K562 (cell line): ENCODE measurements around the gene GBX1. TPM values are rescaled to one million over a fixed set of nuclear protein-coding genes. Genes with fewer than 3 reads are reported as not detected.
A peak's percentile ranks its signal among the peaks of the same experiment; 100 is the strongest.

Experiments
- ATAC-seq: fragments of 200-7000 bp; cut with Tn5 transposase; 3 replicates; pipeline ENCODE4 v1.9.1; 2020; ENCODE audit warnings: moderate library complexity
- BruUV-seq: library from RNA; stranded (reverse); fragments of 400-500 nt; replicated peaks from 2 replicates; lab custom pipeline; 2021; lab: Mats Ljungman, UMichigan
- CTCF ChIA-PET: fragments of 300-600 bp; formaldehyde crosslinking; extraction: SDS; loops from one replicate; lab custom pipeline; 2021; ENCODE audit warnings: low intra/inter-chr PET ratio; lab: Yijun Ruan, JAX
- POLR2A ChIA-PET: fragments of 300-600, 350-650 bp; sonication (Branson Sonifier 250); formaldehyde crosslinking; extraction: SDS; loops from one replicate; lab custom pipeline; 2021; ENCODE audit warnings: antibody characterized with exemption, inconsistent platforms; lab: Yijun Ruan, JAX
- DNase-seq, 4 experiments: peaks; one replicate each; pipeline versions ENCODE4 v3.0.0 to v3.0.0-alpha.2; 2011 to 2018; ENCODE audit warnings: low spot score in 3 of 4, mixed read lengths in 3 of 4; ENCODE audit errors: extremely low read depth in 1 of 4
- FAIRE-seq: peaks from 2 replicates; lab custom pipeline; 2011; peaks lifted over from hg19 to GRCh38; lab: Jason Lieb, UNC
- H2AFZ ChIP-seq: 2 replicates; pipeline ENCODE4 v1.6.0; 2011; ENCODE audit warnings: low read depth, low read length, control low read depth, inconsistent platforms
- H3K27ac ChIP-seq: fragments of 200-600 bp; 3 replicates; pipeline ENCODE4 v1.8.0; 2011; ENCODE audit warnings: low read depth, mild to moderate bottlenecking, control low read depth, inconsistent platforms, low read length, moderate library complexity, mixed read lengths; ENCODE audit errors: extremely low read depth
- H3K27me3 ChIP-seq, 2 experiments: fragments of 300-600 bp in 1 of 2; 2 replicates in 1 of 2; 3 replicates in 1 of 2; pipeline versions ENCODE4 v1.6.0 to v1.8.0; 2011; ENCODE audit warnings: inconsistent platforms in 2 of 2, low read length in 2 of 2, mild to moderate bottlenecking in 1 of 2, mixed read lengths in 1 of 2, moderate library complexity in 1 of 2; ENCODE audit not compliant: control insufficient read depth in 2 of 2, insufficient read depth in 2 of 2
- H3K36me3 ChIP-seq: fragments of 300-600 bp; 3 replicates; pipeline ENCODE4 v1.8.0; 2011; ENCODE audit warnings: mild to moderate bottlenecking, low read length, inconsistent platforms; ENCODE audit not compliant: control insufficient read depth, insufficient read depth
- H3K4me1 ChIP-seq, 2 experiments: fragments of 200-600 bp in 1 of 2; replicated peaks in 1 of 2; 2 replicates in 1 of 2; 3 replicates in 1 of 2; pipeline versions ENCODE4 v1.5.1 to v1.8.0; 2011; ENCODE audit warnings: inconsistent platforms in 2 of 2, low read length in 2 of 2, mild to moderate bottlenecking in 1 of 2, mixed read lengths in 1 of 2, moderate library complexity in 1 of 2; ENCODE audit not compliant: control insufficient read depth in 2 of 2, insufficient read depth in 2 of 2
- H3K4me2 ChIP-seq: 2 replicates; pipeline ENCODE4 v1.6.1; 2011; ENCODE audit warnings: low read length, control low read depth, inconsistent platforms, mixed read lengths; ENCODE audit not compliant: insufficient read depth
- H3K4me3 ChIP-seq: fragments of 200-600 bp; sonication (generic), shearing (Covaris generic); 2 replicates; pipeline ENCODE4 v1.5.1; 2016; ENCODE audit warnings: control low read depth, inconsistent platforms
- H3K79me2 ChIP-seq: fragments of 200-600 bp; 3 replicates; pipeline ENCODE4 v1.8.0; 2011; ENCODE audit warnings: low read length, inconsistent platforms; ENCODE audit not compliant: control insufficient read depth, insufficient read depth
- H3K9ac ChIP-seq, 2 experiments: 2 replicates each; pipeline versions ENCODE4 v1.6.0 to v1.6.1; 2011; ENCODE audit warnings: low read depth in 2 of 2, low read length in 2 of 2, control low read depth in 1 of 2, inconsistent platforms in 1 of 2, mild to moderate bottlenecking in 1 of 2, mixed read lengths in 1 of 2; ENCODE audit not compliant: insufficient read depth in 1 of 2
- H3K9me1 ChIP-seq: one replicate; pipeline ENCODE4 v1.6.0; 2011; ENCODE audit warnings: inconsistent platforms, mild to moderate bottlenecking, low read length, moderate library complexity; ENCODE audit not compliant: control insufficient read depth, insufficient read depth
- H3K9me3 ChIP-seq: replicated peaks from 2 replicates; pipeline ENCODE4 v1.5.1; 2011; ENCODE audit warnings: low read depth, low read length, inconsistent platforms; ENCODE audit not compliant: control insufficient read depth, insufficient read depth
- H4K20me1 ChIP-seq: replicated peaks from 2 replicates; pipeline ENCODE4 v1.6.1; 2011; ENCODE audit warnings: low read length, inconsistent platforms, mixed read lengths; ENCODE audit not compliant: control insufficient read depth, insufficient read depth
- BACH1 ChIP-seq: fragments of 200-800 bp; sonication (Bioruptor generic); IDR thresholded peaks from 2 replicates; pipeline ENCODE4 v1.6.1; 2016; ENCODE audit warnings: missing genetic modification characterization, missing compliant biosample characterization
- CBX3 ChIP-seq, 2 experiments: IDR thresholded peaks; 1 replicate in 1 of 2; 2 replicates in 1 of 2; pipeline ENCODE4 v1.6.1; 2012; ENCODE audit warnings: inconsistent platforms in 2 of 2, low read length in 2 of 2, borderline replicate concordance in 1 of 2, control low read depth in 1 of 2
- CXXC5 ChIP-seq: fragments of 250-450 bp; sonication (Bioruptor Pico); IDR thresholded peaks from 2 replicates; pipeline ENCODE4 v1.8.0; 2022; ENCODE audit warnings: inconsistent platforms, mild to moderate bottlenecking, moderate library complexity
- DEAF1 ChIP-seq: fragments of 450-650 bp; formaldehyde crosslinking; IDR thresholded peaks from 2 replicates; pipeline ENCODE4 v1.4.0; 2020; ENCODE audit warnings: mild to moderate bottlenecking, moderate library complexity
- EWSR1 ChIP-seq: fragments of 450-650 bp; IDR thresholded peaks from 2 replicates; pipeline ENCODE4 v1.6.1; 2018; ENCODE audit warnings: borderline replicate concordance, mild to moderate bottlenecking, low read depth, moderate library complexity; ENCODE audit not compliant: partially characterized antibody
- GTF2A2 ChIP-seq: IDR thresholded peaks from 2 replicates; pipeline ENCODE4 v1.6.1; 2016; ENCODE audit warnings: mild to moderate bottlenecking, missing genetic modification characterization, missing compliant biosample characterization
- POU5F1 ChIP-seq: fragments of 150-350 bp; IDR thresholded peaks from 2 replicates; pipeline ENCODE4 v1.6.1; 2014; ENCODE audit warnings: borderline replicate concordance, low read length, low read depth, mild to moderate bottlenecking; ENCODE audit not compliant: partially characterized antibody
- SPI1 ChIP-seq: IDR thresholded peaks from 2 replicates; pipeline ENCODE4 v1.6.1; 2011; ENCODE audit warnings: low read depth, low read length, control low read depth, borderline replicate concordance
- SRSF9 ChIP-seq: fragments of 200-400 bp; formaldehyde crosslinking; IDR thresholded peaks from 2 replicates; pipeline ENCODE4 v1.6.1; 2017; ENCODE audit warnings: low read depth, low read length, borderline replicate concordance
- WGBS: fragments of 100-300 bp; shearing (Covaris generic); methylation state at CpG from one replicate; pipeline ENCODE4 v1.1.6; 2016; ENCODE audit warnings: low coverage, mixed read lengths; ENCODE audit not compliant: insufficient coverage; ENCODE audit errors: missing lambda C conversion rate; 5-methylcytosine and 5-hydroxymethylcytosine counted together
- in situ Hi-C: fragments of 300-500 bp; cut with MboI; formaldehyde crosslinking; loops from 4 replicates; pipeline ENCODE4 v1.15.0; 2018; ENCODE audit warnings: inconsistent platforms, mixed read lengths
- intact Hi-C: fragments of 100-400 bp; cut with micrococcal nuclease; formaldehyde crosslinking; loops from 2 replicates; pipeline ENCODE4 v1.14.2; 2022
- polyA plus RNA-seq, 8 experiments: library from polyadenylated mRNA; depleted of rRNA in 4 of 8; stranded (reverse) in 5 of 8; unstranded in 3 of 8; fragments of >200 nt; fragmentation: Nextera tagmentation in 2 of 8; fragmentation: Illumina TruSeq in 1 of 8; extraction: Ambion mirVana in 2 of 8; extraction: Trizol in 1 of 8; gene quantifications; 2 replicates each; pipeline versions ENCODE4 v1.2.1 to v1.2.3, GENCODE V29; 2011 to 2014; ENCODE audit warnings: inconsistent platforms in 1 of 8, missing spikeins in 1 of 8
- total RNA-seq, 7 experiments: library from RNA; depleted of rRNA in 6 of 7; stranded (reverse); fragments of >200 nt in 6 of 7; fragmentation: Illumina TruSeq in 2 of 7; extraction: Trizol in 2 of 7; gene quantifications; 2 replicates each; pipeline versions ENCODE4 v1.2.1 to v1.2.3, GENCODE V29; 2011 to 2021; ENCODE audit warnings: low replicate concordance in 1 of 7
- TF ChIP-seq, protein P1 (sequence below): fragments of 450-650 bp; IDR thresholded peaks from 2 replicates; pipeline ENCODE4 v1.6.1; 2016
- TF ChIP-seq, protein P2 (sequence below): fragments of 450-650 bp; conservative IDR thresholded peaks from 2 replicates; pipeline ENCODE4 v1.6.1; 2016; ENCODE audit warnings: missing genetic modification characterization, low read depth, mild to moderate bottlenecking, control low read depth, missing compliant biosample characterization
- TF ChIP-seq, protein P3 (sequence below), 2 experiments: fragments of 150-350 bp in 1 of 2; IDR thresholded peaks; 2 replicates each; pipeline ENCODE4 v1.6.1; 2012 to 2016; ENCODE audit warnings: low read depth in 2 of 2, low read length in 2 of 2, mild to moderate bottlenecking in 1 of 2, moderate library complexity in 1 of 2

The GBX1 gene
- total and polyA plus RNA-seq, 9 of the 15 experiments (the other 6 are each of a cell fraction or from before 2014, with no cell fraction given): not detected

GRCh38 chr7:151113344-151114150, 53.9 kb downstream of the GBX1 start:
- FAIRE-seq: peak; percentile 89
- WGBS: 32% methylated on average over 13 of the region's 13 CpGs
- ATAC-seq: peak; percentile 58
- Histone ChIP-seq H2AFZ (no peak overlapping the region), H3K9me1 (peaks cover 14% of the 10 kb centered on the region), H3K4me1 (peaks cover 41 to 79% of the 10 kb centered on the region in 2 experiments), H3K9ac (peak overlapping the region in 1 of 2 experiments; percentile 49; a peak in 2 of 4 replicates), H4K20me1 (peaks cover 74% of the 10 kb centered on the region), H3K36me3 (peaks cover 57% of the 10 kb centered on the region; the same call in 2 of the 3 replicates), H3K4me2 (peak overlapping the region; percentile 22; the same call in 1 of the 2 replicates), H3K27me3 (no peaks in the 10 kb centered on the region), H3K79me2 (peaks cover 74% of the 10 kb centered on the region), H3K4me3 (no peak overlapping the region), H3K9me3 (no peaks in the 10 kb centered on the region), H3K27ac (peak overlapping the region; percentile 56; the same call in 2 of the 3 replicates)
- in situ Hi-C loops: no loop called here
- intact Hi-C loops: loop anchor here (5.0 kb wide), 2 partner anchors 151 to 216 kb away; no protein-coding TSS in a partner anchor
- POLR2A ChIA-PET: no interaction called here
- peak; percentile 80 to 87 (median 84) for DNase-seq
- CTCF ChIA-PET: interaction anchor here (0.5 to 0.6 kb wide), 3 partner anchors 53 to 1199 kb away, joined by 4 to 6 read pairs (median 5); no protein-coding TSS in a partner anchor
- BruUV-seq: no TSS peak
- TF ChIP-seq DEAF1: no peak
- no peak for TF ChIP-seq SPI1
- no peak for TF ChIP-seq POU5F1
- no peak for TF ChIP-seq EWSR1
- peak; percentile 31; the same call in 1 of the 2 replicates for TF ChIP-seq CXXC5
- no peak for TF ChIP-seq SRSF9
- TF ChIP-seq, protein P1, sequence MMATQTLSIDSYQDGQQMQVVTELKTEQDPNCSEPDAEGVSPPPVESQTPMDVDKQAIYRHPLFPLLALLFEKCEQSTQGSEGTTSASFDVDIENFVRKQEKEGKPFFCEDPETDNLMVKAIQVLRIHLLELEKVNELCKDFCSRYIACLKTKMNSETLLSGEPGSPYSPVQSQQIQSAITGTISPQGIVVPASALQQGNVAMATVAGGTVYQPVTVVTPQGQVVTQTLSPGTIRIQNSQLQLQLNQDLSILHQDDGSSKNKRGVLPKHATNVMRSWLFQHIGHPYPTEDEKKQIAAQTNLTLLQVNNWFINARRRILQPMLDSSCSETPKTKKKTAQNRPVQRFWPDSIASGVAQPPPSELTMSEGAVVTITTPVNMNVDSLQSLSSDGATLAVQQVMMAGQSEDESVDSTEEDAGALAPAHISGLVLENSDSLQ: peak; percentile 88
- TF ChIP-seq GTF2A2: no peak
- TF ChIP-seq, protein P2, sequence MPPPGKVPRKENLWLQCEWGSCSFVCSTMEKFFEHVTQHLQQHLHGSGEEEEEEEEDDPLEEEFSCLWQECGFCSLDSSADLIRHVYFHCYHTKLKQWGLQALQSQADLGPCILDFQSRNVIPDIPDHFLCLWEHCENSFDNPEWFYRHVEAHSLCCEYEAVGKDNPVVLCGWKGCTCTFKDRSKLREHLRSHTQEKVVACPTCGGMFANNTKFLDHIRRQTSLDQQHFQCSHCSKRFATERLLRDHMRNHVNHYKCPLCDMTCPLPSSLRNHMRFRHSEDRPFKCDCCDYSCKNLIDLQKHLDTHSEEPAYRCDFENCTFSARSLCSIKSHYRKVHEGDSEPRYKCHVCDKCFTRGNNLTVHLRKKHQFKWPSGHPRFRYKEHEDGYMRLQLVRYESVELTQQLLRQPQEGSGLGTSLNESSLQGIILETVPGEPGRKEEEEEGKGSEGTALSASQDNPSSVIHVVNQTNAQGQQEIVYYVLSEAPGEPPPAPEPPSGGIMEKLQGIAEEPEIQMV: no peak
- TF ChIP-seq BACH1 (tag): no peak
- TF ChIP-seq CBX3 (IDR thresholded peaks at IDR 0.05; ENCODE audit: borderline replicate concordance in 1 of 2, low read length in 2 of 2): no peak
- TF ChIP-seq, protein P3, sequence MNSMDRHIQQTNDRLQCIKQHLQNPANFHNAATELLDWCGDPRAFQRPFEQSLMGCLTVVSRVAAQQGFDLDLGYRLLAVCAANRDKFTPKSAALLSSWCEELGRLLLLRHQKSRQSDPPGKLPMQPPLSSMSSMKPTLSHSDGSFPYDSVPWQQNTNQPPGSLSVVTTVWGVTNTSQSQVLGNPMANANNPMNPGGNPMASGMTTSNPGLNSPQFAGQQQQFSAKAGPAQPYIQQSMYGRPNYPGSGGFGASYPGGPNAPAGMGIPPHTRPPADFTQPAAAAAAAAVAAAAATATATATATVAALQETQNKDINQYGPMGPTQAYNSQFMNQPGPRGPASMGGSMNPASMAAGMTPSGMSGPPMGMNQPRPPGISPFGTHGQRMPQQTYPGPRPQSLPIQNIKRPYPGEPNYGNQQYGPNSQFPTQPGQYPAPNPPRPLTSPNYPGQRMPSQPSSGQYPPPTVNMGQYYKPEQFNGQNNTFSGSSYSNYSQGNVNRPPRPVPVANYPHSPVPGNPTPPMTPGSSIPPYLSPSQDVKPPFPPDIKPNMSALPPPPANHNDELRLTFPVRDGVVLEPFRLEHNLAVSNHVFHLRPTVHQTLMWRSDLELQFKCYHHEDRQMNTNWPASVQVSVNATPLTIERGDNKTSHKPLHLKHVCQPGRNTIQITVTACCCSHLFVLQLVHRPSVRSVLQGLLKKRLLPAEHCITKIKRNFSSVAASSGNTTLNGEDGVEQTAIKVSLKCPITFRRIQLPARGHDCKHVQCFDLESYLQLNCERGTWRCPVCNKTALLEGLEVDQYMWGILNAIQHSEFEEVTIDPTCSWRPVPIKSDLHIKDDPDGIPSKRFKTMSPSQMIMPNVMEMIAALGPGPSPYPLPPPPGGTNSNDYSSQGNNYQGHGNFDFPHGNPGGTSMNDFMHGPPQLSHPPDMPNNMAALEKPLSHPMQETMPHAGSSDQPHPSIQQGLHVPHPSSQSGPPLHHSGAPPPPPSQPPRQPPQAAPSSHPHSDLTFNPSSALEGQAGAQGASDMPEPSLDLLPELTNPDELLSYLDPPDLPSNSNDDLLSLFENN (IDR thresholded peaks at IDR 0.05; ENCODE audit: low read depth in 2 of 2, low read length in 2 of 2): no peak
